Prostate gland (tissue), 2 donors: ENCODE data around the gene KRTAP12-4.

Source experiments
- POLR2A ChIP-seq: fragments of 450-650 bp; IDR thresholded peaks from one replicate; pipeline ENCODE4 v1.6.1; 2016; ENCODE audit warnings: antibody characterized with exemption, mild to moderate bottlenecking
- TF ChIP-seq, protein P1 (sequence below), 4 experiments: fragments of 200-600 bp in 2 of 4; fragments of 450-650 bp in 2 of 4; sonication (generic) in 2 of 4; IDR thresholded peaks; 1 replicate in 3 of 4; 2 replicates in 1 of 4; pipeline ENCODE4 v1.5.1; 2016 to 2019; ENCODE audit warnings: antibody characterized with exemption in 4 of 4, mild to moderate bottlenecking in 2 of 4, moderate library complexity in 2 of 4

DNA sequence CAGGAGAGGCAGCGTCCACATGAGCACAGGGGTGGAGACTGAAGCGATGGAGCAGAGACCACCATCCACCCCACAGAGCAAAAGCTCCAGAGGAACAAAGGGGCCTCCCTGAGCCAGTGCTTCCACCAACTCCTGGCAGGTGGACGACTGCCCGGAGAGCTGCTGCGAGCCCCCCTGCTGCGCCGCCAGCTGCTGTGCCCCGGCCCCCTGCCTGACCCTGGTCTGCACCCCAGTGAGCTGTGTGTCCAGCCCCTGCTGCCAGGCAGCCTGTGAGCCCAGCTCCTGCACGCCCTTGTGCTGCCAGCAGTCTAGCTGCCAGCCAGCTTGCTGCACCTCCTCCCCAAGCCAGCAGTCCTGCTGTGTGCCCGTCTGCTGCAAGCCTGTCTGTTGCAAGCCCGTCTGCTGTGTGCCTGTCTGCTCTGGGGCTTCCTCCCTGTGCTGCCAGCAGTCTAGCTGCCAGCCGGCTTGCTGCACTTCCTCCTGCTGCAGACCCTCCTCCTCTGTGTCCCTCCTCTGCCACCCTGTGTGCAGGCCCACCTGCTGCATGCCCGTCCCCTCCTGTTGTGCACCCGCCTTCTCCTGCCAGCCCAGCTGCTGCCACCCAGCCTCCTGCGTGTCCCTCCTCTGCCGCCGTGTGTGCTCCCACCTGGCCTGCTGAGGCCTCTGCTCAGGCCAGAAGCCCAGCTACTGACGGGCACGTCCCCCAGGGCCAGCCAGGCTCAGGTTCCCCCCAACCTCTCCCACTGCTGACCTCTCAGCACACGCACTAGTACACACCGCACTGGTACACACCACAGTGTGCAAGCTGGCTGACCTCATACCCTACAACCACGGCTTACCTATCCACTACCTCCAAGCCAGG, 47.9 kb upstream of the KRTAP12-4 start:
- TF ChIP-seq POLR2A, result no peak
- TF ChIP-seq, protein P1, sequence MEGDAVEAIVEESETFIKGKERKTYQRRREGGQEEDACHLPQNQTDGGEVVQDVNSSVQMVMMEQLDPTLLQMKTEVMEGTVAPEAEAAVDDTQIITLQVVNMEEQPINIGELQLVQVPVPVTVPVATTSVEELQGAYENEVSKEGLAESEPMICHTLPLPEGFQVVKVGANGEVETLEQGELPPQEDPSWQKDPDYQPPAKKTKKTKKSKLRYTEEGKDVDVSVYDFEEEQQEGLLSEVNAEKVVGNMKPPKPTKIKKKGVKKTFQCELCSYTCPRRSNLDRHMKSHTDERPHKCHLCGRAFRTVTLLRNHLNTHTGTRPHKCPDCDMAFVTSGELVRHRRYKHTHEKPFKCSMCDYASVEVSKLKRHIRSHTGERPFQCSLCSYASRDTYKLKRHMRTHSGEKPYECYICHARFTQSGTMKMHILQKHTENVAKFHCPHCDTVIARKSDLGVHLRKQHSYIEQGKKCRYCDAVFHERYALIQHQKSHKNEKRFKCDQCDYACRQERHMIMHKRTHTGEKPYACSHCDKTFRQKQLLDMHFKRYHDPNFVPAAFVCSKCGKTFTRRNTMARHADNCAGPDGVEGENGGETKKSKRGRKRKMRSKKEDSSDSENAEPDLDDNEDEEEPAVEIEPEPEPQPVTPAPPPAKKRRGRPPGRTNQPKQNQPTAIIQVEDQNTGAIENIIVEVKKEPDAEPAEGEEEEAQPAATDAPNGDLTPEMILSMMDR (IDR thresholded peaks at IDR 0.05), result no peak
